Iris pigment epithelial cell (primary cell): ENCODE data around the gene CCSER2.
"Not testable (repeated sequence)": the region's sequence is repeated elsewhere in the genome, so short reads cannot be mapped to it uniquely, and the experiment has no call there.

Source experiments
- DNase-seq: peaks from one replicate; pipeline ENCODE4 v3.0.0-alpha.2; 2011; ENCODE audit warnings: low read depth

CCSER2 gene

DNA sequence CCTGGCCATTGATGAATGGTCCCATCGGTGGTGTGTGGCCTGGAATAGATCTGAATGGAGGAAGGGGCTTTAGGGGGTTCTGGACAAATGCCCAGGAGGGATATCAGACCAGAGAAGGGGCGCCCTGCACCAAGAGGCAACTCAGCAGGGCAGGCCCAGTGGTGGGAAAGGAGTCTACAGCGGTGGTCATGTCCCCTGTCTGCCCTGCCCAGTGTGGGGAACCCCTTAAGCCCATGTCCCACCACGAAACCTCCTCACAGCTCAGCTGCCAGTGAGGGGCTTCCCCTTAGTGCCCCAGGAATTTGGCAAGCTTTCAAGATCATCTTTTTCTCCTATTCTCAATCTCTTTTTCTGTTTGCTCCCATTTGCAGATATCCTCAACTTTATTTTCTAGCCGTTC is 14.1 kb upstream of the CCSER2 start:
- DNase-seq: no peak

DNA sequence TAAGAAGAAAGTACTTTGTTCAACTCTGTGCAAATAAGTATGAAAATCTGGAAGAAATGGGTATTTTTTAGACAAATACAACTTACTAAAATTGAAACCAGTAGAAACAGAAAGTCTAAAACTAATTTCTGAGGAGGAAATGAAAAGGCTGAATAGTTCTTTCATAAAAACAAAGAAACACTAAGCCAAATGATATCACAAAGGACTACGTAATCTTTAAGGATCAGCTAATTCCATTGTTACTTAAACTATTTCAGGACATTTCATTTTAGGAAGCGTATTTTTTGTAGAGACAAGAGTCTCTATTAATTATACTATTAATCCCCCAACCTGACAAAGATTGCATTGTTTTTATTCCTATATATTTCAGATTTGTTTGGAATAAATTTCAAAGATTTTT is 11.2 kb upstream of the CCSER2 start:
- no peak for DNase-seq

DNA sequence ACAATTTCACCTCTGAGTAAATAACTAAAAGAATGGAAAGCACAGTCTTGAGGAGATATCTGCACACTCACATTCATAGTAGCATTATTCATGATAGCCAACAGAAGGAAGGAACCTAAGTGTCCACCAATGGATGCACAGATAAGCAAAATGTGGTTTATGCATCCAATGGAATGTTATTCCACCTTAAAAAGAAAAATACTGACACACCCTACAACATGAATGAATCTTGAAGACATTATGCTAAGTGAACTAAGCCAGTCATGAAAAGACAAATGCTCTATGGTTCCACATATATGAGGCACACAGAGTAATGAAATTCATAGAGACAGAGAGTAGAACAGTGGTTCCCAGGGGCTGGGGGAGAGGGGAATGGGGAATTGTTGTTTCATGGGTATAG is 6.5 kb upstream of the CCSER2 start:
- DNase-seq: no peak

DNA sequence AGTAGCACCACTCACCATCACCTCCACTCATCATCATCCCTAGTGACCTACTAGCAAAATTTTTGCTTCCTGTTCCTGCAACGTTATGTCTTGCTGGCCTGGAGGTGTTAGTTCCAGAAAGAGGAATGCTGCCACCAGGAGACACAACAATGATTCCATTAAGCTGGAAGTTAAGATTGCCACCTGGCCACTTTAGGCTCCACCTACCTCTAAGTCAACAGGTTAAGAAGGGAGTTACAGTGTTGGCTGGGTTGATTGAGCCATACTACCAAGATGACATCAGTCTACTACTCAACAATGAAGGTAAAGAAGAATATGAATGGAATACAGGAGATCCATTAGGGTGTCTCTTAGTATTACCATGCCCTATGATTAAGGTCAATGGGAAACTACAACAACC is 4.8 kb upstream of the CCSER2 start:
- DNase-seq: not testable (repeated sequence)

DNA sequence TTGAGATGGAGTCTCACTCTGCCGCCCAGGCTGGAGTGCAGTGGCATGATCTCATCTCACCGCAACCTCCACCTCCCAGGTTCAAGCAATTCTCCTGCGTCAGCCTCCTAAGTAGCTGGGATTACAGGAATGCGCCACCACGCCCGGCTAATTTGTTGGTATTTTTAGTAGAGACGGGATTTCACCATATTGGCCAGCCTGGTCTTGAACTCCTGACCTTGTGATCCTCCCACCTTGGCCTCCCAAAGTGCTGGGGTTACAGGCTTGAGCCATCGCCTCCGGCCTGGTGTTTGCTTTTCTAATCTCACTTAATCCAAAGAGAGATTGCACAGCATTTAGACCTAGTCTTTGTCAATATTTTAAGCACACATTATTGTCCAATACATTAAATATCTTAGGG is 1.4 kb upstream of the CCSER2 start:
- not testable (repeated sequence) for DNase-seq

DNA sequence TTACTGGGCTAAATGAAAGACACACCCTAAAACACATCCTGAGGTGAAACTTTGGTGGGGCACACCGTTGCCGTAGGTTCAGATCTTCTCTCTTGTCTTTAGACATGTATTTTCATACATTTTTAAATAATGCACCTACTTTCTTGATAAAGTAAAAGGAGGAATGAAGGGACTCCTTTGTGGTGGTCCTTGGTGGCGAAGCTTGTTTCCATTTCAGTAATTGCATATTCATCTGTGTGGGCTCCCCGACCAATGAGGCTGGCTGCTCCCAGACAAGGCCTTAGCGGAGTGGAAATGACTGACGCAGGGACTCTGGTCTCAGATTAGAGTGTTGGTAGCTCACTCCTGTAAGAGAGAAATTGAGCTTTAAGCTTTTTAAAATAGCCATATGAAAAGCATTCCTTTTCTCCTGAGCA is 815 bp downstream of the CCSER2 start:
- DNase-seq: peak; percentile 77

DNA sequence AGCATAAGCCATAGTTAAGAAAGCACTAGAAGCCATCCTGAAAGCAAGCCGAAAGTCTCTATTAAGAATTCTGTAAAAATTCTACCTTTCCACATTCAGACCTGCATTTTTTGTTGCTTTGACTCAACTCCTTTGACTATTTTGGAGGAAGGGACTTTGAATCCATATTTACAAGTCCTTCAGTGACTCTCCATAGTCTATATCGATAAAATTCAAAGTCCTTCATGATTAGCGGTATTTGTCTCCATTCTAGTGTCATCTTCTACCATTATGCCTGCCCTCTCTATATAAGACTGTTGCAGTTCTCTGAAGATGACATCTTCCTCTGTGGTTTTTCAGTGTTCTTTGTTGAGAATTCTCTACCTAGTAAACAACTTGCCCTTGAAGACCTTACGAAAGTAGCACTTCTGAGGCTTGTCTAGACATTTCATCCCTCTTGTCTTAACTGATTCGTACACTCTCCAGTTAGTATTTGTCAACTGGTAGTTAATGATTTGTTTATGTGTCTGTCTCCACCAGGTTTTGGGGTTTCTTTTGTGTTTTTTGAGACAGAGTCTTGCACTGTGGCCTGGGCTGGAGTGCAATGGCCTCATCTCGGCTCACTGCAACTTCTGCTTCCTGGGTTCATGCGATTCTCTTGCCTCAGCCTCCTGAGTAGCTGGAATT is 1.7 kb downstream of the CCSER2 start:
- DNase-seq: peak; percentile 54

DNA sequence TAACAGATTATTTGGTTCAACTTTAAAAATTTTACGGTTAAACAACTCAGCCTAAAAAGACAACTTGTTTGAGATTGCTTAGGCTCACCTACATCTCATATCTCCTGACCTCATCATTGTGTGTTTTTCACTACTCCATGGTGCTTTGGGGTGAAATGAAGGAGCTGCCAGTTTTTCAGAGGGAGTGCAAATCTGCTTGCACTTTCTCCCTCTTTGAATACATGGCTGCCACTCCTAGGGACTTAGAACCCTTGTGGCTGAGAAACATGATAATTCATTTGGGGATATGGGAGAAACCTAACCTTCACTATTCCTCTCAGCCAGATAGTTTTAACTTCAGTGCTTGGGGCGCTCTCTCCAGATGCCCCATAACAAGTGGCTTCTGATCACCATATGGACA is 2.7 kb downstream of the CCSER2 start:
- no peak for DNase-seq

DNA sequence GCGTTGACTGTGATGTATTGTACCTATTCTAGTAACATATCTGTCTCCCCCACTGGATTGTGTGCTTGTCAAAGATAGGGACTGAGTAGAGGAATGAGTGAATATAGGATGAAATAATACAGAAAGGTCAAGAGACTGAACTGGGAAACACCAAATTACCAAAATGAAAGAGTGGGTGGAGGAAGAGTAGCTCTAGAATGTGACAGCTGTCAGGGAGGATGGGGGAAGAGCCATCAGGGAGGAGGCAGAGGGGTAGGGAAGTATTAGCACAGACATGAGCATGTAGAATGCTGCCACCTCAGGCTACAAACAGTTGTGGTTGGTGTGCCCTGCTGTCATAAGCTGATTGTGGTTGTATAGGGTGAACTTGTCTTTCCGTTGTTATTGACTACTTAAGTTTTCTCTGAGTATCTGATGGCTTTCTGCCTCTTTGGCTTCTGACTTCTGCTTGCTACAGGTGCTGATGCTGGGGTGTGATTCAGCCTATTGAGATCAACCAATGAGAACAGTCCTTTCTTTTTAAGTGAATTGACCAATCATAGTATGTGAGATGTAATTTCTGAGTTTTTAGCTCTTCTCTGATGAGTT is 5.6 kb downstream of the CCSER2 start:
- DNase-seq: peak; percentile 45

DNA sequence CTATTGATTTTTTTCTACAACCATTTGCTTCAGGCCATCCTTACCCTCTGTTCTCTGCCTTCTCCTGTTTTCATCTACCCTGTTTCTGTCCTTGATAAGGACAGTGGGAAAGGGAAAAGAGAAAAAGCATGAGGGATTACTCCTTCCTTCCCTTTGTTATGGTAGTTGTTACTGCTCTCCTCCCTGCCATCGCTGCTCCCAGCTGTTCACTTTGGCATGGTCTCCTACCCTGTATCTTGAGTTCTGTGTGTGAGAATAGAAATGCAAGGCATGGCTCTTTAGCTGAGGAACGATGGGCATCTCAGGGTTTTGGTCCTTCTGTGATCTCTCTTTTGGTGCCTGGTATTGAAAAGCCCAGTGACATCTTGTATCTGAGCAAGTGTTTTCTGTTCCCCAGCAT is 6.4 kb downstream of the CCSER2 start:
- no peak for DNase-seq

DNA sequence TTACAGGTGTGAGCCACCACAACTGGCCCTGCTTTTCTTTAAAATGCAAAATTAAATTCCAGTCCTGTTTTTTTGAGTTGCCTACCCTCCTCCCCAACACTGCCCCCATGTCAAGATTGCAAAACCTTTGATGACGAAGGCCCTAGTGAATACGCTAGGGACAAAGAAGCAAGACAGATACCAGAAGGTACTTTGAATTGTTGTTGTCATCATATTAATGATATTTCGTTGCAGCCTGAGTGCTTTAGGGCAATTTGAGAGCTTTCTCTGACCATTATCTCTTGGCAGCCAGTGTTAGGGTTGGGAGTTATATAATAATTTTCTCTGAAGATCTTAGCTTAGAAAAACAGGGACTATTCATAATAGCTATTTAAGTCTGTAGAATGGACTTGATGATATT is 7.1 kb downstream of the CCSER2 start:
- DNase-seq: no peak

DNA sequence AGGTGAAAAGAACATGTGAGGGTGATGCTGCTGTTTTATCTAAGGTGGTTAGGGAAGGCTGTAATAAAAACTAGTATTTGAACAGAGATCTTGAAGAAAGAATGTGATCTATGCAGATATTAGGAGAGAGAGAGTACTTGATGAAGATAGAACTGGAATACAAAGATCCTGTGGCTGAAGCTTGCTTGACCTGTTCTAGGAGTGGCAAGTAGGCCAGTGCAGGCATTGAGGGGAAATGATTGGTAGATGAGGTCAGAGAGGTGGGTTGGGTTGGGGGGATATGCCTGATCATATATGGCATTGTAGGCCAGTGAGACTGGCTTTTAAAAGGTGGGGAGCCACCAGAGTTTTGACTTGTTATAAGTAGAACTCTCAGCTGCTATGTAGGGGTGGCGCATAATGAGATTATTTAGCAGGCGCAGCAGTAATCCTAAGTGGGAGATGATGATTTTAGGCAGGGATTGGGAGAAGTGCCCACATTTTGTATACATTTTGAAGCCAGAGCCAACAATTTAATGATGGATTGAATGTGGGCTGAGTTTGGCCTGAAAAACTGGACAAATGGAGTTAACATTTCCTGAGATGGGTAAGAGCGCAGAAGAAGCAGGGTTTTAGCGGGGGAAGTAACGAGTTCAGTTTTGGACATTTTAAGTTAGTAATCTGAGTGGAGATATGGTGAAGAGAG is 8.2 kb downstream of the CCSER2 start:
- no peak for DNase-seq

DNA sequence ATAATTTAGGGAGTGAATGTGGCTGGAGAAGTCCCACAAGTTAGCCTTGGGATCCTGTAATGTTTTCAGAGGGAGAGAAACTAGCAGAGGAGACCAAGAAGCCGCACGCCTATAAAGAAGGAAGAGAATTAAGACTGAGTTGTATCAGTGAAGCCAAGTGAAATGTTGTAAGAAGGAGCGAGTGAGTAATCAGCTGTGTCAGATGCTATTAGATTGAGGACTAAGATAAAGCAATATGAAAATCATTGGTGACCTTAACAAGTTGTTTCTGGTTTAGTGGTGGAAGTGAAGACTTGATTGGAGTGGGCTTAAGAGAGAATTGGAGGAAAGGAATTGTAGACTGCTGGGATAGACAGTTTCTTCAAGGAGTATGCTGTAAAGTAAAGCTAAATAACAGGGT is 8.8 kb downstream of the CCSER2 start:
- DNase-seq: peak; percentile 86

DNA sequence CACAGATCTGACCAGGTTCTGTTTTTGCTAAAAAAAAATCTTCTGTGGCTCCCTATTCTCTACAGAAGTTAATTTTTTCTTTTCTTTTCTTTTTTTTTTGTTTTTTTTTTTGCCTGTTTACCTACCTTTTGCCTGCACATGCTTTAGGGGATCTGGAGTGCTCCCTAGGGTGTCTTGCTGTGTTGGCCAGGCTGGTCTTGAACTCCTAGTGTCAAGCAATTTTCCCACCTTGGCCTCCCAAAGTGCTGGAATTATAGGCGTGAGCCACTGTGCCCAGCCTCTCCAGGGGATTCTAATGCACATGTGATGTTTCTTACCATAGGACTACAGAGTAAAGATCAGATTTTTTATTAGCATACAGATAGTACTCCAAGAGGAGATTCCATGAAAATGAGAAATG is 10.6 kb downstream of the CCSER2 start:
- DNase-seq: no peak

DNA sequence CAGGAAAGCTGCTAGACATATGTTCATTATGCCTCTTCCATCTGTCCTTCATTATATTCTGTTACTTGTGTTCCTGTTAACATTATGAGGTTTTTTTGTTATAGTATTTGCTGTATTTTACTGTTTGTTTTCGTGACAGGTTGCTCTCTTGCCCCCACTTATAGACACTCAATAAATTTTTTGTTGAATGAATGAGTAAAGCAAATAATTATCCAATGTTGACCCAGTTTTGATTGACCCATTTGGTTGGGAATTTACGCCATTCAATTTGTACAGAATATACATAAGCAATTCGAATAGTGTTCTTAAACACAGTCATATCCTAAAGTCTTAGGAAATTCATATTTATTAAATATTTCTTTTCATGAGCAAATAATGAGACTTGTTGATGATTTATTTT is 11.8 kb downstream of the CCSER2 start:
- DNase-seq: no peak

DNA sequence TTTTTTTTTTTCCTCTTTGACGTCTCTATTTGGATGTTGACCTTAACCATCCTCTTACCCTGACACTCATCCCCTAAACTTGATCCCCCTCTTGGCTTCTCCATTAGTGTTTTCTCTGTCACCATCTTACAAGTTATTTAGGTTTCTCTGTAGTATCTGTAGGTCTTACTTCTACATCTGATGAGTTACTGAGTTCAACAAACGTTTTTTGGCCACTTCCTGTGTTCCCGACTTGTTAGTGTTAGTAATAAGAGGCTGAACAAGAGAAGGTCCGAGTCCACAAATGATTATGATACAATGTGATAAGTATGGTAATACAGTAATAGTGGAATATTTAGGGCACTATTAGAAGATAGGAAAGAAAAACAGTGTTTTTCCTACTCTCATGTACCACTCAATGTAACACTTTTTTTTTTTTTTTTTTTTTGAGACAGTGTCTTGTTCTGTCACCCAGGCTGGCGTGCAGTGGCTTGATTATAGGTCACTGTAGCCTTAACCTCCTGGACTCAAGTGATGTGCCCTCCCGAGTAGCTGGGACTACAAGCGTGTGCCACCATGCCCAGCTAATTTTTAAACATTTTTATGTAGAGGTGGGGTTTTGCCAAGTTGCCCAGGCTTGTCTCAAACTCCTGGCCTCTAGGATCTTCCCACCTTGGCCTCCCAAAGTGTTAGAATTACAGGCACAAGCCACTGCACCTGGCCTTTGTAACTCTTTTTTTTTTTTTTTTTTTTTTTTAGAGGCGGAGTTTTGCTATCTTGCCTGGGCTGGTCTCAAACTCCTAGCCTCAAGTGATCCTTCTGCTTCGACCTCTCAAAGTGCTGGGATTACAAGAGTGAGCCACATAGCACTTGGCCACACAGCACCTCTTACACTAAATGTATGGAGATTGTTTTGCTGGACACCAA is 12.5 kb downstream of the CCSER2 start:
- DNase-seq: peak; percentile 32

DNA sequence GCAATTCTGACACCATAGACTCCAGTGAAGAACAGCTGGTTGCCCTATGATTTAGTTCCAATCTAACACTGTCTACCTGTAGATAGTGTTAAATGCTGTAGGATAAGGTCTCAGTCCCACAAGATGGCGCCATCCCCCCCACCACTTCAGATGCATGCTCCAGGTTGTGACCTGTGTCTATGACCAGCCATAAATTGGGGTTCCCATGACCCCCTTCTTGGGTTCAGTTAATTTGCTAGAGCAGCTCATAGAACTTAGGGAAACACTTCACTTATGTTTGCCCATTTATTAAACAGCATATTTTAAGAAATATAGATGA is 13.1 kb downstream of the CCSER2 start:
- DNase-seq: no peak

DNA sequence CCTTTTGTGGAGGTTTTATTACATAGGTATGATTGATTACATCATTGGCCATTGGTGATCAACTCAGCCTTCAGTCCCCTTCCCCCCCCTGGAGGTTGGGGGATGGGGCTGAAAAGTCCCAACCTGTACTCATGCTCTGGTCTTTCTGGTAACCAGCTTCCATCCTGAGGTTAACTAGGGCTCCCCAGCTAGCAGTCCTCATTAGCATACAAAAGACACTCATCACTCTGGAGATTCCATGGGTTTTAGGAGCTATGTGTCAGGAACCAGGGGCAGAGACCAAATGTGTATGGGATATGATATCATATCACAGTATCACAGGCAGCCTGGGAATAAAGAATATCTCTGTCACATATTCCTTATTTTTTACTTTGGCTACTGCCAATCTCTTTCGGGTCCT is 13.6 kb downstream of the CCSER2 start:
- DNase-seq: no peak

DNA sequence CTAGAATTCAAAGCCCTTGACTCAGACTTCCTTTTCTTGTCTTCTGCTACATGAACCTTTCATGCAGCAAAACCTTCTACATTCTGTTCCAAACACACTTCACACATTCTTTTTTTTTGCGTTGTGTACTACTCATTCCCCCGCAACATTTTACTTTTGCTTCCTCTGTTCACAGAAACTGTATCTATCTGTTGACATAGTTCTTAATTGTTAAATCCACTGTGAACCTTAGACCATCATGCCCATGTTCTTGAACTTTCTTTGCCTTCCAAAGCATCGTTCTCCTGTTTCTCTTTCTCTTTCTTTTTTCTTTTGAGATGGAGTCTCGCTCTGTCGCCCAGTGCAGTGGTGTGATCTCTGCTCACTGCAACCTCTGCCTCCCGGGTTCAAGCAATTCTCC is 14.2 kb downstream of the CCSER2 start:
- DNase-seq: no peak

DNA sequence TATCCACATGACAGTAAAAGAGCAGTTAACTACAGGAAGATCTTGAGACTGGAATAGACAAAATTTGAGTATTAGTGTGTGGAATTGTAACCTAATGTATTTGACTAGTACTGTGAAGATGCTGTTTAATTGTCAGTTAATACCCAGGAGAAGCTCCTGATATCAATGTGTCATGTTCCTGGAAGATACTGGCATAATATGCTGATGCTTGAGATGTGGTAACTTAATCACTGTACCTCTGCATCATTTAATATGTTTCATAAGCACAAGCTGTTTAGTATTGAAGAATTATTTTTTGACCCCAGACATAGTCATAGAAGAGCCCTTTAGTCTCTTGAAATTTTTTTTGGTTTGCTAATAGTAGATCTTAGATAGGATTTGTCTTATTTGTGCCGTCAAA is 15.4 kb downstream of the CCSER2 start:
- DNase-seq: no peak

DNA sequence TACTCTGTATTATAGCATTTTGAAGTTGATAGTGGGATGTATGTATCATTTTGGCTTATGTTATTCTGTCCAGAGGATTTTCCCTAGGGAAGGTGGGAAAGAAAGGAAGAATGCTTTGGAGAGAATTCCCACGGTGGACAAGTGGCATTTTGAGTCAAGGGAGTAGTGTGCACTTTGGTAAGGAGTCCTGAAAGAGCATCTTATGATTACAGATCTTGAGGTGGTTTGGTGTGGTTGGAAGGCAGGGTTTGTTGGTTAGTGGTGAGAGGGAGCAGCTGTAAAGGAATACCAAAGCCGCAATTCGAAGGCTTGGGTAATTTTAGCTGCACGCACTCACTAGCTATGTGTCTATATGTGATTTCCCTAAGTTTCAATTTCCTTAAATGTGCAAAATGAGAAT is 16.1 kb downstream of the CCSER2 start:
- DNase-seq: no peak

DNA sequence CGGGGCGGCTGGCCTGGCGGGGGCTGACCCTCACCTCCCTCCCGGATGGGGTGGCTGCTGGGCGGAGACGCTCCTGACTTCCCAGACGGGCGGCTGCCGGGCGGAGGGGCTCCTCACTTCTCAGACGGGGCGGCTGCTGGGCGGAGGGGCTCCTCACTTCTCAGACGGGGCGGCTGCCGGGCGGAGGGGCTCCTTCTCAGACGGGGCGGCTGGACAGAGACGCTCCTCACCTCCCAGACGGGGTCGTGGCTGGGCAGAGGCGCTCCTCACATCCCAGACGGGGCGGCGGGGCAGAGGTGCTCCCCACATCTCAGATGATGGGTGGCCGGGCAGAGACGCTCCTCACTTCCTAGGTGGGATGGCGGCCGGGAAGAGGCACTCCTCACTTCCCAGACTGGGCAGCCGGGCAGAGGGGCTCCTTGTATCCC is 19.2 kb downstream of the CCSER2 start:
- DNase-seq: not testable (repeated sequence)

DNA sequence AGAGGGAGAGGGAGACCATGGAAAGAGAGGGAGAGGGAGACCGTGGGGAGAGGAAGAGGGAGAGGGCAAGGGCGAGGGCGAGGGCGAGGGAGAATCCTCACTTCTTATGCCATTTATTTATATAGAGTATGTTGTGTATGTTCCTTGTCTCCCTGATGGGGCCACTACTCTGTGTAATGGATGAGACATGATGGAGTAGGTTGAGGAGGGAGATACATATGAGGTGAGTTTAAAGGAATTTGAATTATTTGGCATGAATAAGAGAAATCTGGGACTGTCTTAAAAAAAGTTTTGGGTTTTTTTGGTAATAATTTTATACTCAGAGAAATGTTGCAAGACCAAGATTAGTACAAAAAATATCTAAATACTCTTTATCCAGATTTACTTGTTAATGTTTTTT is 20.1 kb downstream of the CCSER2 start:
- DNase-seq: peak; percentile 72
